GM19023 (cell line): ENCODE data around the gene PARD6G.
A peak's percentile ranks its signal among the peaks of the same experiment; 100 is the strongest.

Experiments used
- ATAC-seq: cut with Tn5 transposase; IDR thresholded peaks from one replicate; pipeline ENCODE4 v1.9.1; 2021; ENCODE audit warnings: mild to moderate bottlenecking, moderate library complexity; ENCODE audit not compliant: unreplicated experiment

The PARD6G gene

GRCh38 chr18:80154293-80154692 is 93.0 kb downstream of the PARD6G start:
- no peak for ATAC-seq

- no peak for ATAC-seq
Measured at GRCh38 chr18:80149667-80150066, 97.6 kb downstream of the PARD6G start.

GRCh38 chr18:80148326-80149199 is 98.8 kb downstream of the PARD6G start:
- peak; percentile 6 for ATAC-seq

DNA sequence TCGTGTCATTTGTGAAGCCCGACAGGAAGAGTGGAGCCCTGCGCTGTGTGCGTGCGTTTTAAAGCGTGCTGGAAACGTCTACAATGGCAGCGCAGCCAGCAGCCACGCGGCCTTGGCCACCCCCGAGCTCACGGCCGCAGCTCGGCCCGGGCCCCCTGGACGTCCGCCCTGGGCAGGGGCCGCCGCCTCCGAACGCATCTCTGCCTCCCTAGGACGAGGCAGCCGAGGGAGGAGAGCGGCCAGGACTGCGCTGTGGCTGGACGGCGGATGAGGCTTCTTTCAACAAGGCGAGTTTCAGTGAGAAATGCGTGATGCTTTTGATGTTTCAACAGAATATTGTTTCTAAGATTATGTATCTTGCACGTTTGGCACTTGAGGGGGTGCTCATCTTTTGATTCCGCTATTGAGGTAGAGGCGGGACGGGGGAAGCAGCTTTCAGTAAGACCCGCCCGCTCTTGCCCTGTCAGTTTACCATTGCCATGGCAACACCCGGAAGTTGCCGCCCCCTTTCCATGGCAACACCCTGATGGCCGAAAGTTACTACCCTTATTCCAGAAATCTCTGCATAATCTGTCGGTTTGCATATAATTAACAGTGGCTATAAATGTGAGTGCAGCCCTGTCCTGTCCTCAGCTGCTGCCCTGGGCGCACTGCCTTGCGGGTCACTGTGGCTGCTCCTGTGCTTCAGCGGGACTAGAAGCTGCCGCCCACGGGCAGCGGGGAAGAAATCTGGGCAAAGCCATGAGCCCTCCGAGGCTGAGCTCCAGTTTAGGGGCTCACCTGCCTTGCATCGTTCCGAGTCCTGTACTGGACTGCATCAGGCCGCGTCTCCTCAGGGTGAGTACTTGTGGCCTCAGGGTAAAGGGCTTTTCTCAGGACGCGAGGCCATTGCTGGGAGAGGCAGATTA is 99.6 kb downstream of the PARD6G start:
- ATAC-seq = peak; percentile 90

- peak; percentile 33 for ATAC-seq
Measured at GRCh38 chr18:80147037-80147417, 100.3 kb downstream of the PARD6G start.

DNA sequence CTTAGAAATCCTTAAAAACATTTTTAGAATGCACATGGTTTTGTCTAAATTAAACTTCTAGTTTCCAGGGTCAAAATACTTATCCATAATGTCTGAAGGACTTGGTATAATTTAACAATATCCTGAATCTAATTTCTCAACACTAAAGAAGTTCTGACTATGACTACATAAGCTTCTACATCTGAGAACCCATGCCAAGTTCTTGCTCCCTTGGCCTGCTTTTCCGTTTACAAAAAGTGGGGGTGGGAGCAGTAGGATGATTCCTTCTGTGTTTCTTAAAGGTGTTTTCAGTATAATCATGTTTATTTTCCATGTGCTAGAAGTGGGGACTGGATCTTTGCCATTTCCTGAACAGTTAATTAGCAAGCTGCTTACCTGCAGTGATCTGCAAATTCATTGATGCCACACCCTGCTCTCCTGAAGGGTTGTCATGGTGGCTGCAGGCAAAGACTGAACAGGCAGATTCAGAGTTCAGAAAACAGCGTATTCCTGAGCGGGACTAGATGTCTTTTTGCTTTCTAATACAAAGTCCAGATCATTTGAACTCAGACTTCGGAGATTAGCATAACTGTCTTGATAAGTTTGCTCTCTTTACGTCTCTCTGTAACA is 102.0 kb downstream of the PARD6G start:
- no peak for ATAC-seq

GRCh38 chr18:80143881-80144280 is 103.4 kb downstream of the PARD6G start:
- no peak for ATAC-seq

DNA sequence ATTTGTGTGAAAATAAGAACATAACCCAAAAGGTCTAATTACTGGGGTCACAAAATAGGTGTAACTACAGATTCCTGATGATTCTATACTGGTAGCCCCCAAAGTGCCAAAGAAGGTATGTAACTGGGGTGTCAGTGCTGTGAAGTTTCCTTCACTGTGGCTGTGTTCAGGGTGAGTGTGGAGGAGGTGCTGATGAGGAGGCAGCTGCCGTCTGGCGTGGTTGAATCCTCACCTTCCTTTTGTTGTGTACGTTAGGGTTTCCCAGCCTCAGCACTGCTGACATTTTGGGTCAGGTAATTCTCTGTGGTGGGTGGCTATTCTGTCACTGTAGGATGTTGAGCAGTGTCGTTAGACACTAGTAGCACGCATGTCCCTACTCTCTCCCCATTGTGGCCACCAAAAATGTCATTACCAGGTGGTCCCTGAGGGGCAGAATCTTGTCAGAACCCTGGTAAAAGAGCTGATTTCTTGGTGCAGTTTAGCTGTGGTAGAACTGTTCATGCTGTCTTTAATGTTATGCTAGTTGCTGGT is 106.8 kb downstream of the PARD6G start:
- ATAC-seq = no peak

DNA sequence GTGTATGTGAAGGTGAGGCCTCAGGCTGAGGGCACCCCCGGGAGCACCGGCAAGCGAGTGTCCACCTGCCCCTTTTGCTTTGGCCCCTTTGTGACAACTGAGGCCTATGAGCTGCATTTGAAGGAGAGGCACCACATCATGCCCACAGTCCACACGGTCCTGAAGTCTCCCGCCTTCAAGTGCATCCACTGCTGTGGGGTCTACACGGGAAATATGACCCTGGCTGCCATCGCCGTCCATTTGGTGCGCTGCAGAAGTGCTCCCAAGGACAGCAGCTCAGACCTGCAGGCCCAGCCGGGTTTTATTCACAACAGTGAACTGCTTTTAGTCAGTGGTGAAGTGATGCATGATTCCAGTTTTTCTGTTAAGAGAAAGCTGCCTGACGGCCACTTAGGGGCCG is 109.3 kb downstream of the PARD6G start:
- ATAC-seq = no peak

DNA sequence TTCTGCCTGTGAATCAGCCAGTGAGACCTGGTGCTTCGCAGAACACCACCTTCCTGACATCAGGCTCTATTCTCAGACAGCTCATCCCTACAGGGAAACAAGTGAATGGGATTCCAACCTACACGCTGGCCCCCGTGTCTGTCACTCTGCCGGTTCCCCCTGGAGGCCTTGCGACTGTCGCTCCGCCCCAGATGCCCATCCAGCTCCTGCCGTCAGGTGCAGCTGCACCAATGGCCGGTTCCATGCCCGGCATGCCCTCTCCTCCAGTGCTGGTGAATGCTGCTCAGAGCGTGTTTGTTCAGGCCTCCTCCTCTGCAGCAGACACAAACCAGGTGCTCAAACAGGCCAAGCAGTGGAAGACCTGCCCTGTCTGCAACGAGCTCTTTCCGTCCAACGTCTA is 110.2 kb downstream of the PARD6G start:
- ATAC-seq = no peak

GRCh38 chr18:80136679-80137078 is 110.6 kb downstream of the PARD6G start:
- ATAC-seq = no peak

- no peak for ATAC-seq
Measured at GRCh38 chr18:80135136-80135535, 112.2 kb downstream of the PARD6G start.

- no peak for ATAC-seq
Measured at GRCh38 chr18:80133124-80133523, 114.2 kb downstream of the PARD6G start.

DNA sequence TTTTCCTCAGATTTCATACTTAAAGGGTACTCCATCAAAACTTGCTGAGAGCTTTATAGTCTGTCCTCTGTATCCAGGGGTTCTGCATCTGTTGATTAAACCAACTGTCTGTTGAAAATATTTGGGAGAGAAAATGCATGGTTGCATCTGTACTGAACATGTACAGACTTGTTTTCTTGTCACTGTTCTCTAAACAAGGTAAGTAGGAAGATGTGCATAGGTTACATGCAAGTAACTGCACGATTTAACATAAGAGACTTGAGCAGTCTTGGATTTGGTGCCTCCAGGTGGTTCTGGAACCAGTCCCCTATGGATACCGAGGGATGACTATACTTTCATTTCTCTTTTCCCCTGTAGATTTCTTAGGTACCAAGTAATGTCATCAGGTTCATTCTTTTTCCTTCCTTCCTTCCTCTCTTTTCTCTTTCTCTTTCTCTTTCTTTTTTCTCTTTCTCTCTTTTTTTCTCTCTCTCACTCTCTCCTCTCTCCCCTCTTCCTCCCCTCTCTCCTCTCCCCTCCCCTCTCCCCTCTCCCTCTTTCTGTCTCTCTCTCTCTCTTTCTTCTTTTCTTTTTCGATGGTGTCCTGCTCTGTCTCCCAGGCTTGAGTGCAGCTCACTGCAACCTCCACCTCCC is 115.0 kb downstream of the PARD6G start:
- no peak for ATAC-seq

DNA sequence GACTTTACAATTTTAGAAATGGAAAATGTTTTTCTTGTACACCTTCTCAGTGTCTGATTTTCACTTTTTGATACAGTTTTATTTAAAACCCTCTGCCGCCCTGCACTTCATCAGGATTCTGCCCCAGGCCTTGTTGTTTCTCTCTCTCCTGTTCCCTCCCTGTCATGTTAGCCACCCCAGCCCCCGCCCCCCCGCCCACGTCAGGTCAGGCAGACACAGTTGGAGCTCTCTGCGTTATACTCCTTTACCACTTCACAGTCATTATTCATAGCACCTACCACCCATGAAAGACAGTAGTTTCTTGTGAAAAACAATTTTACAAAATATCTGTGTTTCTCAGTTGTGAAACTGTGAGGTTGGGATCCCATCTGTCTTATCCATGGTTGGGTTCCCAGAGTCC is 116.8 kb downstream of the PARD6G start:
- no peak for ATAC-seq

DNA sequence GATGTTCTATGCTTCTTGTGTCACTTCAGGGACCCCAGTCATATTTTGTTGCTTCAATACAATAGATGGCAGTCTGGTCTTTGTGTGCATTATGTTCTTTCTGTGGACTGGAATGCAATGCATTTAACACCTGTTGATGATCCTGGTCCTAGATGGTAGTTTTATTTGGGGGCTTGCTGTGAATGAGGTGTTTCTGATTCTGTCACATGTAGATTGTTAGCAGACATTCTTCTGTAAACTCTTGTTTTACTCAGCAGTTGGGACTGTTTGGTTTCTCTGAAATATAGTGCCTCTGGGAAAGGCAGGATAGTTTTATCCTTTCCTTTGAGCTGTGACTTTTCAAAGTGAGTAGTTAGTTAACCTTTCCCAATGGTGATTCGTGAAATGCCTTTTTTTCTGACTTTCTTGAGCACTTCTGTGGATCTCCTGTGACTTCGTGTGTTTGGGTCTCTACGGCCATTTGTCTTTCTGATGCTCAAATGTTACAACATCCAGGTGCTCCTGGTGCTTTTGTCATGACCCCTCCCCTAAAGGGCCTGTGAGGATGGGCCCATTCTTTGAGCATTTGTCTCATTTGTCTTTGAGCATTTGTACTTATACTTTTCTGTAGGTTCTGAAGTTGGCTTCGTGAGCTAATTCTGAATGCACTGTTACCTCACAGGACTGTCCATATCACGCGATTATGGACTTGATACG is 117.5 kb downstream of the PARD6G start:
- ATAC-seq = no peak

DNA sequence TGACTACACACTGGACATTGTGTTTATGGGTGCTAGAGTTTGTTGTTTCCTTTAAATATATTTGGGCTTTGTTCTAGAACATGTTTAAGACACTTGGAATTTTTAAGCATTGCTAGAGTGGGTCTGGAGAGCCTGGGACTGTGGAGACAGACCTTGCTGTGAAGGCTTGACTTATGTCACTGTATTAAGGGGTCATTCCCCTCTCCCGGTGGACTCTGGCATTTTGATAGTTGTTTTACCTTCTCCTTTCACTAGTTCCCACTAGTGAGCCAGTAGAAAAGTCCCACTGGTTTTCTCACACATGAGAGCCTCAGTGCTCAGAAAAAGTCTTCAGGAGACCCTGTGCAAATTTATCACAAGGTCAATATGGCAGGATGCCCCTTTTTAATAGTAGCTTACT is 119.7 kb downstream of the PARD6G start:
- no peak for ATAC-seq

DNA sequence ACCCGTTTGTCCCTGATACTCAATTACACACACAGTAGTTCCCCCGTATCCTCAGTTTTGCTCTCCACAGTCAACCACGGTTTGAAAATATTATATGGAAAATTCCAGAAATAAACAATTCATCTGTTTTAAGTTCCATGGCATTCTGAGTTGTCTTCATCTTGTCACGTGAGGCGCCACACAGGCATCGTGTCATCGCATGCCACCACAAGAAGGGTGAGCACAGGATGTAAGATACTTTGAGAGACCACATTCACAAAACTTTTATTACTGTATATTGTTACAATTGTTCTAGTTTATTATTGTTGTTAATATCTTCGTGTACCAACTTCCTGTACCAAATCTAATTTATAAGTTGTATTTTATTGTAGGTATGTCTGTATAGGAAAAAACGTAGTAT is 120.5 kb downstream of the PARD6G start:
- no peak for ATAC-seq

- ATAC-seq = no peak
Measured at GRCh38 chr18:80124131-80124530, 123.2 kb downstream of the PARD6G start.

GRCh38 chr18:80120932-80121331 is 126.4 kb downstream of the PARD6G start:
- ATAC-seq = no peak
